PC-3 (cell line): ENCODE data around the gene GPR84. TPM values are rescaled to one million over a fixed set of nuclear protein-coding genes. Genes with fewer than 3 reads are reported as not detected.

Source experiments
- ATAC-seq: fragments of 200-7000 bp; cut with Tn5 transposase; 2 replicates; pipeline ENCODE4 v1.9.1; 2020; ENCODE audit warnings: mild to moderate bottlenecking, moderate library complexity
- Bru-seq: library from RNA; stranded (reverse); fragments of 400-500 nt; gene quantifications from one replicate; lab custom pipeline; 2021; lab: Mats Ljungman, UMichigan
- BruChase-seq, 2 experiments: library from RNA; stranded (reverse); fragments of 400-500 nt; gene quantifications; one replicate each; lab custom pipeline; 2021; lab: Mats Ljungman, UMichigan
- BruUV-seq: library from RNA; stranded (reverse); fragments of 400-500 nt; replicated peaks from 2 replicates; lab custom pipeline; 2021; lab: Mats Ljungman, UMichigan
- CTCF ChIA-PET: fragments of 300-600 bp; sonication (Branson Sonifier 250); formaldehyde crosslinking; loops from one replicate; lab custom pipeline; 2022; ENCODE audit warnings: antibody characterized with exemption; lab: Charles Lee
- POLR2A ChIA-PET: fragments of 300-600 bp; sonication (Branson Sonifier 250); formaldehyde crosslinking; loops from one replicate; lab custom pipeline; 2022; ENCODE audit warnings: antibody characterized with exemption; ENCODE audit not compliant: unreplicated experiment; lab: Charles Lee
- DNase-seq: peaks from one replicate; pipeline ENCODE4 v3.0.0-alpha.2; 2015
- H2AFZ ChIP-seq: fragments of 300-600 bp; sonication (generic); 2 replicates; pipeline ENCODE4 v1.6.0; 2016; ENCODE audit warnings: antibody characterized with exemption, low read length
- H3F3A ChIP-seq: fragments of 300-600 bp; sonication (generic); one replicate; pipeline ENCODE4 v1.6.0; 2017; ENCODE audit warnings: antibody characterized with exemption, low read length, control low read depth, mild to moderate bottlenecking; ENCODE audit not compliant: unreplicated experiment
- H3K27ac ChIP-seq: fragments of 300-600 bp; sonication (generic); 2 replicates; pipeline ENCODE4 v1.5.1; 2016; ENCODE audit warnings: mild to moderate bottlenecking, low read length
- H3K27me3 ChIP-seq: fragments of 300-600 bp; sonication (generic); 2 replicates; pipeline ENCODE4 v1.6.1; 2016; ENCODE audit warnings: low read length, mixed read lengths
- H3K36me3 ChIP-seq: fragments of 300-600 bp; sonication (generic); 2 replicates; pipeline ENCODE4 v1.6.1; 2016; ENCODE audit warnings: low read depth, mixed run types, low read length, mixed read lengths
- H3K4me1 ChIP-seq: fragments of 300-600 bp; sonication (generic); 2 replicates; pipeline ENCODE4 v1.5.1; 2016; ENCODE audit warnings: low read length; ENCODE audit not compliant: insufficient read depth
- H3K4me2 ChIP-seq: fragments of 300-600 bp; sonication (generic); 2 replicates; pipeline ENCODE4 v1.6.0; 2016; ENCODE audit warnings: low read length
- H3K4me3 ChIP-seq: fragments of 300-600 bp; sonication (generic); 2 replicates; pipeline ENCODE4 v1.5.1; 2016; ENCODE audit warnings: mild to moderate bottlenecking, low read length, mixed read lengths
- H3K79me2 ChIP-seq: fragments of 300-600 bp; sonication (generic); 2 replicates; pipeline ENCODE4 v1.6.1; 2017; ENCODE audit warnings: low read length, mixed read lengths
- H3K9ac ChIP-seq: fragments of 300-600 bp; sonication (generic); 2 replicates; pipeline ENCODE4 v1.6.0; 2016; ENCODE audit warnings: mild to moderate bottlenecking, low read length
- H3K9me2 ChIP-seq: fragments of 300-600 bp; sonication (generic); replicated peaks from 2 replicates; pipeline ENCODE4 v1.6.1; 2016; ENCODE audit warnings: mixed run types, low read length, mixed read lengths
- H3K9me3 ChIP-seq: fragments of 300-600 bp; sonication (generic); 2 replicates; pipeline ENCODE4 v1.6.1; 2016; ENCODE audit warnings: low read length, mixed read lengths
- H4K20me1 ChIP-seq: fragments of 300-600 bp; sonication (generic); 2 replicates; pipeline ENCODE4 v1.6.1; 2016; ENCODE audit warnings: low read length, mixed read lengths
- CTCF ChIP-seq: fragments of 300-600 bp; sonication (generic); conservative IDR thresholded peaks from 2 replicates; pipeline ENCODE4 v1.5.1; 2017; ENCODE audit warnings: antibody characterized with exemption, low read depth, mild to moderate bottlenecking, low read length
- EZH2 ChIP-seq: fragments of 300-600 bp; sonication (generic); IDR thresholded peaks from one replicate; pipeline ENCODE4 v1.6.1; 2017; ENCODE audit warnings: antibody characterized with exemption, mild to moderate bottlenecking, low read length; ENCODE audit not compliant: unreplicated experiment
- EZH2phosphoT487 ChIP-seq: fragments of 300-600 bp; sonication (generic); IDR thresholded peaks from 2 replicates; pipeline ENCODE4 v1.6.1; 2018; ENCODE audit warnings: mild to moderate bottlenecking, antibody characterized with exemption, low read length, borderline replicate concordance
- intact Hi-C: fragments of 100-400 bp; cut with micrococcal nuclease; formaldehyde crosslinking; loops from 2 replicates; pipeline ENCODE4 v1.9.0; 2023
- long read RNA-seq: library from polyadenylated mRNA; unstranded; transcript quantifications from one replicate; pipeline ENCODE4 v2.0.0, GENCODE V29; 2021; ENCODE audit not compliant: unreplicated experiment
- total RNA-seq: library from RNA; depleted of rRNA; stranded (reverse); fragments of >200 nt; gene quantifications from 2 replicates; pipeline ENCODE4 v1.2.3, GENCODE V29; 2014; rRNA removed

Gene GPR84
- total RNA-seq = not detected in 2 replicates
- Bru-seq, nascent RNA = percentile 14 among the genes with signal in this experiment
- percentile 17 among the genes with signal in this experiment for BruChase-seq, experiment 1, labeled RNA remaining after a 6-hour chase
- percentile 16 among the genes with signal in this experiment for BruChase-seq, experiment 2, labeled RNA remaining after a 2-hour chase
- long read RNA-seq = 0 reads

- CTCF ChIA-PET = no interaction called here
- H4K20me1 ChIP-seq = no peaks in the 10 kb centered on the region
- H3K27ac ChIP-seq = no peak within 1 kb of the TSS
- no peak within 1 kb of the TSS for H2AFZ ChIP-seq
- BruUV-seq = no TSS peak
- POLR2A ChIA-PET = no interaction called here
- H3K4me2 ChIP-seq = no peak within 1 kb of the TSS
- no peak within 1 kb of the TSS for H3K4me3 ChIP-seq
- H3K9ac ChIP-seq = no peak within 1 kb of the TSS
- no peaks in the 10 kb centered on the region for H3K9me3 ChIP-seq
- no peaks in the 10 kb centered on the region for H3K36me3 ChIP-seq
- peaks cover 16% of the 10 kb centered on the region for H3K4me1 ChIP-seq
- intact Hi-C loops = no loop called here
- TF ChIP-seq EZH2phosphoT487 = no peak
- no peak for TF ChIP-seq EZH2
- TF ChIP-seq CTCF = no peak
- ATAC-seq = no peak
- H3K9me2 ChIP-seq = no peaks in the 10 kb centered on the region
- no peak for DNase-seq
- H3K79me2 ChIP-seq = no peaks in the 10 kb centered on the region
- no peaks in the 10 kb centered on the region for H3K27me3 ChIP-seq
- no peaks in the 10 kb centered on the region for H3F3A ChIP-seq
Observed at GRCh38 chr12:54364413-54364812, at the start of gene GPR84. GPR84 (minus strand) TSS chr12:54364486; CDS start chr12:54363851, 635 bp downstream.

- no peaks in the 10 kb centered on the region; the same call in 1 of the 2 replicates for H3K36me3 ChIP-seq
- TF ChIP-seq CTCF = no peak
- TF ChIP-seq EZH2phosphoT487 = no peak
- TF ChIP-seq EZH2 = no peak
- DNase-seq = no peak
- ChIA-PET CTCF (interaction anchor here (1.1 kb wide), 1 partner anchor 14 kb away, joined by 6 read pairs; no protein-coding TSS in a partner anchor), POLR2A (no interaction called here)
- no peaks in the 10 kb centered on the region for H3K9me2 ChIP-seq
- no peak overlapping the region for H2AFZ ChIP-seq
- H3K27me3 ChIP-seq = no peaks in the 10 kb centered on the region
- H3K4me3 ChIP-seq = no peak overlapping the region
- H3K4me1 ChIP-seq = peaks cover 29% of the 10 kb centered on the region
- H3K79me2 ChIP-seq = peaks cover 29% of the 10 kb centered on the region
- H3K27ac ChIP-seq = no peak overlapping the region
- H3K9ac ChIP-seq = no peak overlapping the region
- H4K20me1 ChIP-seq = no peaks in the 10 kb centered on the region
- ATAC-seq = peak; percentile 44; the same call in 1 of the 2 replicates
- peaks cover 4% of the 10 kb centered on the region for H3F3A ChIP-seq
- H3K9me3 ChIP-seq = no peaks in the 10 kb centered on the region
- BruUV-seq = no TSS peak
- intact Hi-C loops = no loop called here
- H3K4me2 ChIP-seq = 0 out of 2 replicates have a peak overlapping the region, but pooled peaks have one; percentile 13
Observed at GRCh38 chr12:54413284-54414190, 49.3 kb upstream of the GPR84 start.
